Parathyroid adenoma (tissue), 2 donors: ENCODE results near the gene LGI4.

Experiments used
- H2AFZ ChIP-seq: fragments of 300-600 bp; sonication (generic); one replicate; pipeline ENCODE4 v1.7.0; 2017; ENCODE audit warnings: antibody characterized with exemption, mild to moderate bottlenecking
- H3K27ac ChIP-seq: fragments of 300-600 bp; sonication (generic); one replicate; pipeline ENCODE4 v1.7.0; 2017
- H3K27me3 ChIP-seq: fragments of 300-600 bp; sonication (generic); one replicate; pipeline ENCODE4 v1.7.0; 2017; ENCODE audit warnings: low read length; ENCODE audit not compliant: control insufficient read depth, insufficient read depth
- H3K36me3 ChIP-seq: fragments of 300-600 bp; sonication (generic); one replicate; pipeline ENCODE4 v1.7.0; 2017; ENCODE audit warnings: low read length; ENCODE audit not compliant: control insufficient read depth, insufficient read depth
- H3K4me1 ChIP-seq: fragments of 300-600 bp; sonication (generic); one replicate; pipeline ENCODE4 v1.7.0; 2017; ENCODE audit warnings: control low read depth
- H3K4me2 ChIP-seq: fragments of 300-600 bp; sonication (generic); one replicate; pipeline ENCODE4 v1.7.0; 2017; ENCODE audit warnings: low read length
- H3K4me3 ChIP-seq: fragments of 300-600 bp; sonication (generic); one replicate; pipeline ENCODE4 v1.7.0; 2017; ENCODE audit warnings: low read depth, low read length
- H3K79me2 ChIP-seq: fragments of 300-600 bp; sonication (generic); one replicate; pipeline ENCODE4 v1.7.0; 2017; ENCODE audit warnings: control low read depth
- H3K9ac ChIP-seq: fragments of 300-600 bp; sonication (generic); one replicate; pipeline ENCODE4 v1.7.0; 2017; ENCODE audit warnings: mild to moderate bottlenecking
- H3K9me3 ChIP-seq: fragments of 300-600 bp; sonication (generic); one replicate; pipeline ENCODE4 v1.7.0; 2017; ENCODE audit warnings: low read length; ENCODE audit not compliant: control insufficient read depth
- CTCF ChIP-seq: fragments of 300-600 bp; sonication (generic); IDR thresholded peaks from one replicate; pipeline ENCODE4 v1.7.0; 2017; ENCODE audit warnings: antibody characterized with exemption, mild to moderate bottlenecking
- donor health status: primary hyperparathyroidism.

LGI4 gene

GRCh38 chr19:35144600-35145436 is 10.0 kb upstream of the LGI4 start:
- H2AFZ ChIP-seq: no peak overlapping the region
- H3K9ac ChIP-seq: no peak overlapping the region
- no peaks in the 10 kb centered on the region for H3K79me2 ChIP-seq
- no peaks in the 10 kb centered on the region for H3K9me3 ChIP-seq
- H3K27me3 ChIP-seq: peaks cover 12% of the 10 kb centered on the region
- peaks cover 4% of the 10 kb centered on the region for H3K4me1 ChIP-seq
- no peaks in the 10 kb centered on the region for H3K36me3 ChIP-seq
- TF ChIP-seq CTCF: no peak
- H3K27ac ChIP-seq: no peak overlapping the region
- no peak overlapping the region for H3K4me3 ChIP-seq
- H3K4me2 ChIP-seq: no peak overlapping the region

GRCh38 chr19:35144259-35144599 is 9.4 kb upstream of the LGI4 start:
- no peak overlapping the region for H3K27ac ChIP-seq
- H3K36me3 ChIP-seq: no peaks in the 10 kb centered on the region
- H3K4me1 ChIP-seq: peaks cover 4% of the 10 kb centered on the region
- H3K27me3 ChIP-seq: peaks cover 12% of the 10 kb centered on the region
- no peak for TF ChIP-seq CTCF
- no peak overlapping the region for H2AFZ ChIP-seq
- H3K9me3 ChIP-seq: no peaks in the 10 kb centered on the region
- no peak overlapping the region for H3K9ac ChIP-seq
- H3K79me2 ChIP-seq: no peaks in the 10 kb centered on the region
- no peak overlapping the region for H3K4me3 ChIP-seq
- H3K4me2 ChIP-seq: no peak overlapping the region

GRCh38 chr19:35143818-35144217 is 9.0 kb upstream of the LGI4 start:
- no peak for TF ChIP-seq CTCF
- peaks cover 12% of the 10 kb centered on the region for H3K27me3 ChIP-seq

GRCh38 chr19:35143231-35143715 is 8.4 kb upstream of the LGI4 start, which contains the start of gene FXYD7:
TSS of gene FXYD7 (plus strand) at chr19:35143255. CDS start at chr19:35143334, 79 bp downstream.
- H3K4me2 ChIP-seq: no peak within 1 kb of the TSS
- no peak within 1 kb of the TSS for H2AFZ ChIP-seq
- no peak within 1 kb of the TSS for H3K4me3 ChIP-seq
- peaks cover 12% of the 10 kb centered on the region for H3K27me3 ChIP-seq
- H3K27ac ChIP-seq: no peak within 1 kb of the TSS
- no peaks in the 10 kb centered on the region for H3K79me2 ChIP-seq
- H3K4me1 ChIP-seq: peaks cover 4% of the 10 kb centered on the region
- H3K9me3 ChIP-seq: no peaks in the 10 kb centered on the region
- TF ChIP-seq CTCF: no peak
- H3K9ac ChIP-seq: no peak within 1 kb of the TSS
- H3K36me3 ChIP-seq: no peaks in the 10 kb centered on the region

More at GRCh38 chr19:35143818-35144217, 9.0 kb upstream of the LGI4 start:
- Histone ChIP-seq H2AFZ (no peak overlapping the region), H3K4me1 (peaks cover 4% of the 10 kb centered on the region), H3K79me2 (no peaks in the 10 kb centered on the region), H3K4me3 (no peak overlapping the region), H3K9ac (no peak overlapping the region), H3K4me2 (no peak overlapping the region), H3K36me3 (no peaks in the 10 kb centered on the region), H3K9me3 (no peaks in the 10 kb centered on the region), H3K27ac (no peak overlapping the region)
